Eye (tissue), 1 donor: Measurements from ENCODE around the gene CATSPER3.
A peak's percentile ranks its signal among the peaks of the same experiment; 100 is the strongest.

Experiments
- DNase-seq: peaks from one replicate; pipeline ENCODE4 v3.0.0-alpha.2; 2015

The CATSPER3 gene

DNA sequence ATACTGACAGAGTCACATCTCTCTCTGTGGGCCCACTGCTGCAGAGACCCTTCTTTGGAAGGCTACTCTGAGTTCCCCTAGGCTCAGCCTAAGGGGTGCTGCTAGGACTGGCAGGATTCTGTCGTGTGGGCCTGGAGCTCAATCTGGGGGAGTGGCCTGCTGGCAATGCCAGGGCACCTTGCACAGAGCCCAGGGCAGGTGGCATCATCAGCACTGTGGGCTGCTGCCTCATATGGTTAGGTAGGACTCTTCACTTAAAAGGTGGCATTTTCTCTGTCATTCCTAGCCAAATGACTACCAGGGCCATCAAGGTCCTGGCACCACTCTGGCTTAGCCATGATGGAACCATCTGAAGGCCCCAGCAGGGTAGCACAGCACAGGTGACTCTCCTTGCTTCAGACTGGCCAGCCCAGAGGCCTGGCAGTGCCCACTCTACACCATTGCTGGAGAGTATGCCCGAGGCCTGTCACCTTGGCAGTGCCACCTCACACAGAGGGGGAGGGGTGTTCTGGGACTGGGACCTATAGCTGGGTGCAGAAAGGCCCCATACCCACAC, 44.4 kb downstream of the CATSPER3 start:
- no peak for DNase-seq

DNA sequence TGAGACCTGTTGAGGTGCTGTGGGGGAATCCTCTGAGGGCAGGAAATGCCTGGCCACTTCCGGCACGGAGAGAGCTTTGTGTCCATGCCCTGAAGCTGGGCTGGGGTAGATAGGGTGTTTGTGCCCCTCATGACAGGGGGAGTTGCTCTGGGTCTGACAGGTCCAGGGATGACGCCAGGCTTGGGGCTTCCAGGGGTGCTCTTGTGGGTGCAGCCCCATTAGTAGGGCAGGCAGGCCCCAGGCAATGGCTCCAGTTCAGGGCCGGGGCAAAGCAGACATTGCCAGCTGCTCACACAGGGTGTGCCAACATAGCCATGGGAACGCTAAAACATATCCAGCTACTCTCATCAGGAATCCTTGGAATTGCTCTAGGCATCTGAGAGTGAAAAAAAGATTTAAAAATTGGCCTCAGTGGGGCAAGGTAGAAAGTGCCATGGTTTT, 45.3 kb downstream of the CATSPER3 start:
- no peak for DNase-seq

DNA sequence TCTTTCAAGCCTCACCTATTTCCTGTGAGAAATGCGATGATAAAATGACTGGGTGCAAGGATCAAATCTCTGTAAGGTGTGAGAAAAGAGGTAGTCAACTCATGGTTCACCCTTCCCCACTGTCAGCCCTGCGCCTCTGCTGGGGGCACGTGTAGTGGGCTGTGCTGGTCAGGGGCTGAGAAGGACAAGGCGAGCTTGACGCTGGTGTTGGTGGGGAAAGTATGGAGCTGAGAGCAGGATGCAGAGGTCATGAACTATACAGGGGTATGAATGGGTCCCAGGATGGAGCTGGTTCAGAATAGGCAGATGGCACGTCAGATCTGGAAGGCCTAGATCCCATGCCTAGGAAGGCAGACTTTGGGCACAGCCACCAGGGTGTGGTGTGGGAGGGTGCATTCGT, 45.7 kb downstream of the CATSPER3 start:
- DNase-seq: no peak

DNA sequence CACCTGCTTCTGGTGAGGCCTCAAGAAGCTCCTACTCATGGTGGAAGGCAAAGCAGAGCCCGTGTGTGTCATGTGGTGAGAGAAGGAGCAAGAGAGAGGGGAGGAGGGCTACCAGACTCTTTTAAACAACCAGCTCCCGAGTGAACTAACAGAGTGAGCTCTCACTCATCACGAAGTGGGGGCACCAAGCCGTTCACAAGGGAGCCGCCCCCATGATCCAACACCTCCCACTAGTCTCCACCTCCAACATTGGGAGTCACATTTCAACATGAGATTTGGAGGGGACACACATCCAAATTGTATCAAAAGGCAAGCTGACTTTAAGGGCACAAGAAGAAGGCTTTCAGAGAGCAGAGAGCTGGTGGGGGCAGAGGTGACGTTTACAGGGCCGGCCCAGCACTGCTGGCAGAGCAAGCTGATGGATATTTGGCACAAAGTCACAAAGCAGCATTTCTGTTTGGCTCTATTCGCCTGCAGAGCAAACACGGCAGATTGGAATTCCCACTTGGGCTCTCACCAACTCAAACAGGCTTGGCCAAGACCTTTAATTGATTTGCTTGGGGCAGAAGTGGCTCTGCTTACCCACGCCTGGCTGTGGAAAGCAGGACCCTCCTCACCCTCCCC, 46.4 kb downstream of the CATSPER3 start:
- no peak for DNase-seq

DNA sequence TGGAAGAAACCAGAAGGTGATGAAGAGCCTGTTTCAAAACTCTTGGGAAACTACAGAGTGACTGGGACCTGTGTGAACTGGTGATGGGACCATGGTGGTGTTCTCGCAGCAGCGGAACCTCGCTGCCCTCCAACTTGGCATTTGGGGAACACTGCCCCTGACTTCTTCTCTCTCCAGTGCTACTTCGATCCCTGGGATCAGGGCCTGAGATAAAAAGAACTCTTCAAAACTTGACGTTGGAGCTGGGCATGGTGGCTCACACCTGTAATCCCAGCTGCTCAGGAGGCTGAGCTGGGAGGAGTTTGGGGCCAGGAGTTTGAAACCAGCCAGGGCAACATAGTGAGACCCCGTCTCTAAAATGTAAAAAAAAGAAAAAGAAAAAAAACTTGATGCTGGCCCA, 48.2 kb downstream of the CATSPER3 start:
- no peak for DNase-seq

DNA sequence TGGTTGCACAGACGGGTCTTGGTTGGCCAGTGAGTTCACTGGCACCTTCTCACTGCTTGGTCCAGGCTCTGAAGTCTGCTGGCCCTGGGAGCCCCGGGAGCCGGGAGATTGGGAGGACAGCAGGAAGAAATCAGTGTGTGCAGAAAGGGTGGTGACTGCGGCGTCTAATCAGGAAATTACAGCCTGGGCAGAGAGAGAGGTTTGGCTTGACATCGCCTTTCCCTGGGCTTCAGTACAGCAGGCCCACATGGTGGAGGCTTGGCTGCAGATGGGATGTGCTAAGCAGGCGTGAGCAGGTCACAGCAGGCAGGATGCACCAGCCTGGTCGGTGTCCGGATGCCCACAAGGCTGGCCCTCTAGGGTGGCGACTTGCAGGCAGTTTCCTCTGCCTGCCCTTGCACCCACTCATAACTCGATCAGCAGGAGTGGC, 49.2 kb downstream of the CATSPER3 start:
- no peak for DNase-seq

DNA sequence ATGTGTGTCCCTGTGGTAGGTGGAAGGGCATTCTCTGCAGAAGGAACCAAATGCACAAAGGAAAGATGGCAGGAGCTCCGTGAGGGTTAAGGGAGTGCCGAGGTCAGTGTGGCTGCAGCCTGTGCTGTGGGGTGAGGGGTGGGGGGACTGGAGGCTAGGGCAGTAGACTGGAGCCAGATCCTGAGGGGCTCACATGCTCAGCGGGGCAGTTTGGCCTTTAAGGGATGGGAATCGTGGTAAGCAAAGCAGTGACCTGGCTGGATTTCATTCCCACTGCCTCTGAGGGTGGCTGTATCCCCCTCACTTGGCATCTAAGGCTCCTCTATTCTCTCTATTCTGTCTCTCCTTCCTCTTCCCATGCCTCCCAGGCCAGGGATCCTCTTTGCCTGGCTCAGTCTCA, 50.8 kb downstream of the CATSPER3 start:
- no peak for DNase-seq

DNA sequence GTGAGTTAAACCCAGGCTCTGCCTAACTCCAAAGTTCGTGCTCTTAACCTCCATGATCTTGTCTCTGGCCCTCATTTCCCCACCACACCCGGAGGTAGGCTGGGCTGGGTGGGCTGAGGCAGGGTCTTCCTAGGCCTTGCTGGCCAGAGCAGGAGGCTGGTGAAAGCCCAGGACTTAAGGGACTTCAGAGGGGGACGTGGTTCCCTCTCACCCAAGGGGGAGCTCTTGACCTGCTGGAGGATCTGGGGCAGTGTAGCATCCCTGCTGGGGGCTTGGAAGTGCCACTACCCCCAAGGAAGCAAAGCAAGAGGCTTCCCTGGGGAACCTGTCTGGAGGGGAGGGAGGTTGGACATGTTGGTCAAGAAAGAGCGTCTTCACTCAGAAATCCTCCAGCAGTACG, 51.6 kb downstream of the CATSPER3 start:
- DNase-seq: no peak

DNA sequence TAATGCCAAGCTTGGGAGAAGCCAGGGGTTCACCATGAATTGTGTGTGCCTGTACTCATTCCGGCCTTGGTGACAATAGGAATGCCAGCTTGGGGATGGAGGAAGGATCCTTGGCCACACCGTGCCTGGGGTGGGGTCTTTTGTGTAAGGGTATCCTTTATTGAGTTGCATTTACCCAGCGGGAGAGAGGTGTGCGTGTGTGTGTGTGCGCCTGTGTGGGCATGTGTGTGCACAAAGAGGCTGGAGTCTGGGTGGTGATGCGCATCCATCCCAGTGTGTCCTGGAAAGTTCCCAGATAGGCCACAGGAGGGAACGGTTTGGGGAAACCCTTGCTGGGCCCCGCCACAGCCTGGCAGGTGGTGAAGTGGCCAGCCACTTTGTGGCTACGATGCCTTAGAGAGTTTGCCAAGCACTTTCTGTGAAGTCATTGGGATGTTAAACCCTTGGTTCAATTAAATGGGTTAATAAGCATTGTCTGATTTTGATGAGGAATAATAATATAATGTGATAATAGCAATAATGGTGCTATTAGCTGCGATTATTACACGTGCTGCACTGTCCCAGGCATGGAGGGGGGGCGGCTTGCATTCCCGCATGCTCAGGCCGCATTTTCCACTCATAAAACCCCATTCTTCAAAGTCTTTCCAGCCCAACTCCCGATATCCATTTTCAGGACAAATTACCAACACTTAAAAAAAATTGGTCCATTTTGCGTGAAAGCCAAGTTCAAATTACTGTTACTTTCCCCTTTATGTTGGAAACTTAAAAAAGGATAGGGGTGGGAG, 52.6 kb downstream of the CATSPER3 start:
- DNase-seq: no peak

DNA sequence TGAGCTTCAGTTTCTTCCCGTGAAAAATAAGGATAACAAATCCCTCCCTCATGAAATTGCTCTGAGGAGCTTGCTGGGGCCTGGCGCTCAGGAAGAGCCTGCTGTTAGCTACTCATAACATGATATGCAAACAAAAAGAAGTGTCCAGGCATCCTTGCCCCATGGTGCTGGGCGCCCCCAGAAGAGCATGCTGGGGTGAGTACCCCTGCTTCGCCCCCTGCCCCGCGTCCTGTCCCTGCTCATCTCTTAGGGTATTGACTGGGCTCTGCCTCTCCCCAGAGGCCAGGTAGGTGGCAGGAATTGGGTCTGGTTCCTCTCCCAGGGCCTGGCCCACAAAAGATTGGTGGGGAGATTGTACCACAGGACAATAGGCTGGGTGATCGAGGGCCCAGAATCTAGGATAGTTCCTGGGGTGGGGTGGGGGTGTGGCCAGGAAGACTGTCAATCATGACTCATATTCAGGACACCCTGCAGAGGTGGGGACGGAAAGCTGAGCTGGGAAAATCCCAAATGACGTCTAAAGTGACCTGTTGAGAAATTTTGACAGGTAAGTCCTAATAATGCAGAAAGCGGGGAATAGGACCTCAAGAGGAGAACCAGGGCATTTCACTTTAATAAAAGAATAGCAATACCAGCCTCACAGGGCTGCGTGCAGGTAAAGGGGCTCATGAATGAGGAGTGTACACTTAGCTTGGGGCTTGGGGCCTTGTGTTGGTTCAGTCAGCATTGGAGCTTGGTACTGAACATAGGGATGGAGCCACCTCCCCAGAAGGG, 57.4 kb downstream of the CATSPER3 start:
- no peak for DNase-seq

DNA sequence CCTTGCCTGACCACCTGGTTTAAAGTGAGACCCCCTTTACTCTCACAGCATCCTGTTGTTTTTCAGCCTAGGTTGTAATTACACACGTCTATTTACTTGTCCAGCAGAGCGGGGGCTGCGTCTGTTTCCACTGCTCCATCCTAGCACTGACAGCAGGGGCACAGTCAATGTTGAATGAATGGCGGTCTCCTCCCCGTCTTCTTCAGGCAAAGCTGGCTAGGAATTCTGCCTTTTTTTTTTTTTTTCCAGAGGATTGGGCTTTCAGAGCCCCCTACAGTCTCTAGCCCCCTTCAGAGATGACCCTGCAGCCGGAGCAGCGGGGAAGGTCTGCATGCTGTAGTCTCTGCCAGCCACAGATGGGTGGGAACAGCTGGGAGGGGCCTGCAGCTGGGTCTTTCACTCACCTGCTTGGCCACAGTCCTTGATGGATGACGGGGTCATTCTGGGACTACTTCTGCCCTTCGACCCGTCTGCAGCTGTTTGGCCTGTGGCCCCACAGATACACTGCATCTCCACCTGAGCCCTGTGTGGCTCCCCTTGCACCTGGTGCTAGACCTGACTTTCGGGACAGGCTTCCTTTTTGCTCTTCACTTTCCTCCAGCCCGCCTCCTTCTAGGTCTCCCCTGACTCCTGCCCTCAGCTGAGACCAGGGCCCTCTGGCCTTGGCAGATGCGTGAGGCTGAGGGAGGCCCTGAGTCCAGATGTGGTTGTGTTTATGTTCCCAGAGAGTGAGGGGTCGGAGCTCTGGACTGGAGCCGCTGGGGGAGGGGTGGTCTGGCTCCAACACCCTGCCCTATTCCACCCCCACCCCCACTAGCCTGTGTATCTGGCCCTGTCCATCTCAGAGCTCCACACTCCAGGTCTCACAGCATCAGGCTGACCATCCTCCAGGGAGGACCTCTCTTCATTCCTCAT, 58.3 kb downstream of the CATSPER3 start:
- DNase-seq: no peak

DNA sequence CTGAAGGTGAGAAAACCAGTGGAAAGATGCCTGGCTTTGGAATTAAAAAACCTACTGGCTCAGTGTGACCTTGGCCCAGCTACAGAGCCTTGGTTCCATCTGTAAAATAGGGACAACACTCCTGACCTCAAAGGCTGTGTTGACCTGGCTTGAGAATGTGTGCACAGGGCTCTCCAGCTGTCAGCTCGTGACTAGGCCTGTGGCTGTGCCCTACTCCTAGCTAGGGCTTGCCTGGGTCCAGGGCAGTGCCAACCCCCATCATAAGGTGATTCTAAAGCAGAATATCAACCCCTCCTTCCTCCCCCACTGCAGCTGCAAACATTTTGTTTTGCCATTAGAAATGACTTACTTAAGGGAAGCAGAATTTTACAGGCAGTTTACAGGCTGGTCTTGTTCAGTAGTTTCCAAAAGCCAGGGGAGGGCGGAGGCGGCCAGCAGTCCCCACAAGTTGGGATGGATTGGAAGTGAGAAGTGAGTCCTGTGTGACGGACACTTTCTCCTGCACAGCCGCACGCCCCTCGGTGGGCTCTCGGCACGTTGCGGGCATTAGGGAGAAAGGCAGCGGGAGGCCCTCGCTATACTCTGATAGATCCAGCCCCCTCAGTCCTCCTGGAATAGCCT, 59.0 kb downstream of the CATSPER3 start:
- DNase-seq: peak; percentile 46

DNA sequence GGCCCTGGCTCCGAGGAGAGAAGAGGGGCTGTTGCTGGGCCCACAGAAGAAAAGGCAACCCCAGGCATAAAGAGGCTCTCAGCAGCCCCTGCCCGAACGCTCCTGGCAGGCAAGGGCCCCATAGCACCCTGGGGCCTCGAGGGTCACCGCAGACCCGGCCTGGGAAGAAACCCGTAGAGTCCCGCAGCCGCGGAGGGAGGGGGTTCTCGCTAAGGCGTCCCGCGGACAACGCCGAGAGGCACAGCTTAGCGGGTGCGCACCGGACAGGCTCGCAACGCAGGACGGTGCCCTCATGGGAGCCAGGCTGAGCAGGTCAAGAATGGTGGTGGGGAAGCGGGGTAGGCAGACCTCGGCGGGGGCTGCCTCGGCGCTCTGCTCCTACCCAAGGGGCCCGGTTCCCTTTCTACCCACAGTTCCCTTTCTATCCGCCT, 59.6 kb downstream of the CATSPER3 start:
- DNase-seq: no peak

DNA sequence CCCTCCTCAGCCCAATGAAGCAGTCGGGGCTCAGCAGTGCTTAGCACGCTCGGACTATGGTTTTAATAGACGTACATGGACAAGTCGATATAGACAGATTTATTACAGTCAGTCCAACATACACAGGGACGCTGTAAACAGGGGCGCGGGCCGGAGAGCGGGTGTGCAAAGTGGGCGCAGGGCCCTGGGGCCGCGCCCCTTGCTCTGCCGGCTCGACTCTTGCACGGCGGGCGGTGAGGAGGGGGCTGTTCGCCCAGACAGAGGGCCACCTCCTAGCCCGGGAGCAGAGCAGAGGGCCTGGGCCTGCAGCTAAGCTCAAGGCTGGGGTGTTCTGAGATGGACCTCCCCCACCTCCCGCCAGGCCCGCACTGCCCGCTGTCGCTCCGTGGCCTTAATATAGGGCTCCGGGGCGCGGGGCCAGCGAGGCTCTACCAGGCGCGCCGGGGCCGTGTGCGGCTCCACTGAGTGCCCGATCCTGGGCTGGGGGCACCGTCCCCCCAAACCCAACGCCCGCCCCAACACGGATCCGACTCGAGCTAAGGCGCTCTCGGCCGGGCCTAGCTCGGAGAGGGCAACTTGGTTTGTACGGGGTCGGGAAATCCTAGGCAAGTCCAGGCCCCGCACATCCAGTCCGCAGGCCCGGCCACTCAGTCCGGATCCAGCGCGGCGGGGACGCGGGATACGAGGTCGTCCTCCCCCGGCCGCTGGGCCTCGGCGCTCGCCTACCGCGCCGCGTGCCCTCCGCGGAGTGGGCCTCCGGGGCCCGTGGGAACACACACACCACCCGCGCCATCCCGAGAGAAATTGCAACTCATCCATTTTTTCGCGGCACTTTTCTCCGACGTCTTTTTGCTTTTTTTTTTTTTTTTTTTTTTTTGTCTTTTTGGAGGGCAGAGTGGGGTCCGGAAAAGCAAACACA, 60.2 kb downstream of the CATSPER3 start:
- DNase-seq: peak; percentile 62

DNA sequence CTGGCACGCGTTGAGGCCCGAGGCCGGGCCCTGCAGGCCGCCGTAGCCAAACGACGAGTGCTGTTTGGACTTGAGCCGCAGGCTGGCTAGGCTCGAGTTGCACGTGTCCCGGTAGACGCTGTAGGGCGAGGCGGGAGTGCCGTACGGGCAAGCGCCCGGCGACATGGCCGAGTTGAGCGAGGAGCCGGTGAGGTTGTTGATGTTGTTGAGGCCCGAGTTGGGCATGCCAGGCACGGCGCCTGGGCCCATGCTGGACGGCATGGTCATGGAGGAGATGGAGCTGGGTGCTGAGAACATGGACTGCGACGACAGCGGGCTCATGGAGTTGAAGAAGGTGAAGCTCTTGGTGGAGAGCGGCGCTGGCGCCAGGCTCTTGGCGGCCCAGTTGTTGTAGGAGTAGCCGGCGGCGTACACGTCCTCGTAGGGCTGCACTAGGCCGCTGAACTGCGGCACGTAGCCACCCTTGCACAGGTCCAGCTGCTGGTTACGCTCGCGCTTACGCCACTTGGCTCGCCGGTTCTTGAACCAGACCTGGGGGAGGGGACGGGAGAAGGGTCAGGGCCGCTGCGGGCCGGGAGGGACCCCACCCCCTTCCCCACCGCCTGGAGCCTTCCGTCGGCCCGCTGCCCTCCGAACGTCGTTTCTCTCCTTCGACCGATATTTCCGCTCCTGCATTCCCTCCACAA, 61.2 kb downstream of the CATSPER3 start:
- peak; percentile 85 for DNase-seq

DNA sequence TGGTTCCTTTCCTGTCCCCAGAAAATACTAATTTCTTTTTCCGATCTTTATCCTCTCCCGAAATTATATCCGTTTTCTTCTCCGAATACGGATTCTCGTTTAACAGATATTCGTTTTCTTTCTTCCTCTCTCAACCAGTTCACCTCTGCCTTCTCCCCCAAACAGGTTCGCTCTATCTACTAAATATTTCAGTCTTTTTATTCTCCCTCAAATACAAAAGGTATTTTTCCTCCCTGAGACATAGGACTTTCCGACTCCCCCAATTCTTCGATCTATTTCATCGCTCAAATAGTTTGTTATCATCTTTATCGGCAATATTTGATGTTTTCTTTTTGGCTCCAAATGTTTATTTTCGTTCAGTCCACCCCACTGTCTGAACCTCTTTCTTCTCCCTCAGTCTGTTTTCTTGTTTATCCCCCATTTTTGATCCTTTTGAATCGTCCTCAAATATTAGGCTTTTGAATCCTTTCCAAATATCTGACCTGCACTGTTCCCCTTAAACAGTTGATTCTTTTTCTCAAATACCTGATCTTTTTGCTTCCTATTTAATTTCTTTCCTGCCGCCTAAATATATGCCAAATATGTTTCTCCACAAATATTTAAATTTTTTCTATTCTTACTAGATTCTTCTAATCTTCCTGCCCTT, 61.9 kb downstream of the CATSPER3 start:
- no peak for DNase-seq

DNA sequence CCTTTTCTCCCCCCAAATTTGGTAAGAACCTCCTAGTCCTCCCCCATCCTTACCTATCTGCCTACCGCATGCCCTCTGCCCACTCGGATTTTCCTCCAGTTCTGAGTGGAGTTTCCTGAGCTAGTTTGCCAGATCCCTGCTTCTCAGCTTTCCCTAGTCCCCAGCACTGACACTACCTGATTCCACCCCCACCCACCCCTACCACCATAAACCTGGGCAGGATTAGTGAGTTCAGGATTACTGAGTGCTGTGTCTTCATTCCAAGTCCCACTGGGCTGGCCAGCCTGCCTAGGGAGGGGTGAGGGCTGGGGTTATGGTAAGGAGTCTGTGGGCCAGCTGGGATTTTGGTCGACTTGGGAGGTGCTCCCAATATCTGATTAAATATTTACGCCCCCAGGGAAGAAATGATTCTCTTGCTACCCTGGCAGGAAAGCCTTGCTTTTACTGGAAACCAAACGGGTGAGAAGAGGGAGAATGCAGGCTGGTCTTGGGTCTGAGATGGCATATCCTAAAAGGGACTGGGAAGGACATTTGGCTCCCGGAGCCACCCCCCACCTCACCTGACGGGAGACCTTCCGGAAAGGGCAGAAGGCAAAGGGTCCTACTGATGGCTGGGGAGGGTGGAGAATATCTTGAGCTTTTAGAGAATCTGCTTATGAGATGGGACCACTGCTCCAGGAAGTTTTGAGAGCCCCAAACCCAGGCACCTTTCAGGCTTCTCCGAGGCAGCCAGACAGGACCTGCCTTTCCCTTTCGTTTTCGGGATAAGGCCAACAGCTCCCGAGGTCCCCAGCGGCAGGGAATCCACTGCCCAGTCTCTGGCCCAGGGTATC, 62.6 kb downstream of the CATSPER3 start:
- peak; percentile 72 for DNase-seq
